Prostate gland (tissue), 2 donors: ENCODE results near the gene EPHA6. TPM values are rescaled to one million over a fixed set of nuclear protein-coding genes. Genes with fewer than 3 reads are reported as not detected.

Experiments used
- DNase-seq: peaks from one replicate; pipeline ENCODE4 v3.0.0-alpha.2; 2019; ENCODE audit warnings: low spot score
- H3K27ac ChIP-seq, 2 donors: fragments of 200-600 bp; sonication (generic); 2 replicates each; pipeline ENCODE4 v1.5.1; 2017 to 2019
- H3K27me3 ChIP-seq: fragments of 200-600 bp; sonication (generic); replicated peaks from 2 replicates; pipeline ENCODE4 v1.5.1; 2019; ENCODE audit not compliant: insufficient read depth
- H3K36me3 ChIP-seq, 2 donors: fragments of 200-600 bp; sonication (generic); 1 replicate in 1 of 2; 2 replicates in 1 of 2; pipeline versions ENCODE4 v1.5.1 to v1.8.1; 2017 to 2019
- H3K4me1 ChIP-seq: fragments of 200-600 bp; sonication (generic); replicated peaks from 2 replicates; pipeline ENCODE4 v1.5.1; 2019
- H3K4me3 ChIP-seq, 2 donors: fragments of 200-600 bp; sonication (generic); 2 replicates each; pipeline ENCODE4 v1.5.1; 2017 to 2019
- H3K9me3 ChIP-seq: fragments of 200-600 bp; sonication (generic); 2 replicates; pipeline ENCODE4 v1.5.1; 2017
- POLR2A ChIP-seq: fragments of 450-650 bp; IDR thresholded peaks from one replicate; pipeline ENCODE4 v1.6.1; 2016; ENCODE audit warnings: antibody characterized with exemption, mild to moderate bottlenecking
- POLR2AphosphoS5 ChIP-seq: sonication (generic); formaldehyde crosslinking; IDR thresholded peaks from one replicate; pipeline ENCODE4 v1.6.1; 2017; ENCODE audit warnings: antibody characterized with exemption
- WGBS: methylation state at CpG from one replicate; pipeline ENCODE4 v1.1.5; 2018; 5-methylcytosine and 5-hydroxymethylcytosine counted together
- intact Hi-C: fragments of 100-400 bp; cut with DNase I; formaldehyde crosslinking; loops from one replicate; pipeline ENCODE4 v1.14.2; 2022
- total RNA-seq, 2 donors: library from RNA; depleted of rRNA; stranded (reverse); fragments of >200 nt; gene quantifications; one replicate each; pipeline ENCODE4 v1.1.0, GENCODE V29; 2016
- TF ChIP-seq, protein P1 (sequence below), 4 experiments: fragments of 200-600 bp in 2 of 4; fragments of 450-650 bp in 2 of 4; sonication (generic) in 2 of 4; IDR thresholded peaks; 1 replicate in 3 of 4; 2 replicates in 1 of 4; pipeline ENCODE4 v1.5.1; 2016 to 2019; ENCODE audit warnings: antibody characterized with exemption in 4 of 4, mild to moderate bottlenecking in 2 of 4, moderate library complexity in 2 of 4

EPHA6 gene
- total RNA-seq, 2 donors from 2014 or later = 1.1 to 3.7 TPM

DNA sequence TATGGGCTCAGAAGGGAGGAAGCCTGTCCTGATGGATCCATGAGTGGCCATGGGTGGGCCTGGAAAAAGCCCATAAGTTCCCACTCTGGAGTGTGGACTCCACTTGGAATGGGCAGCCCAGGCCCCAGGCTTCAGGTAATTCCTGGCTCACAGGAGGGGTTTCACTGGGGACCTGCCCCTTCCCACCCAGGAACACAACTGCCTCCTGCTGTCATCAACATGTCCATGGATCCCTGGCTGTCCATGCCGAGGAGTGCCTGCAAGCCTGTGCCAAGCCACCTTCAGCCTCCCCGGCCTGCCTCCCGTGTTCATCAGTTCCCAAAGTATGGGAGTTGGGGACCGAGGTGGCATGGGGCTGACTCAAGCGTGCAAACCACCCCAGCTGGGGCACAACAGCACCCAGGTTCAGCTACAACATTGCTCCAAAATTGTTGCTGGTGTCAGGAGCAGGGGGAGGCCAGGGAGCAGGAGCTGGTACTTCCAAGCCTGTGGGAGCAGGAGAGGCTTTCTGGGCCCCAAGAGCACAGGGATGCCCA is 479.3 kb downstream of the EPHA6 start:
- Histone ChIP-seq H3K27ac (no peak overlapping the region), H3K4me1 (no peaks in the 10 kb centered on the region), H3K27me3 (no peaks in the 10 kb centered on the region), H3K9me3 (no peaks in the 10 kb centered on the region), H3K36me3 (no peaks in the 10 kb centered on the region), H3K4me3 (no peak overlapping the region)
- DNase-seq = no peak
- TF ChIP-seq, protein P1, sequence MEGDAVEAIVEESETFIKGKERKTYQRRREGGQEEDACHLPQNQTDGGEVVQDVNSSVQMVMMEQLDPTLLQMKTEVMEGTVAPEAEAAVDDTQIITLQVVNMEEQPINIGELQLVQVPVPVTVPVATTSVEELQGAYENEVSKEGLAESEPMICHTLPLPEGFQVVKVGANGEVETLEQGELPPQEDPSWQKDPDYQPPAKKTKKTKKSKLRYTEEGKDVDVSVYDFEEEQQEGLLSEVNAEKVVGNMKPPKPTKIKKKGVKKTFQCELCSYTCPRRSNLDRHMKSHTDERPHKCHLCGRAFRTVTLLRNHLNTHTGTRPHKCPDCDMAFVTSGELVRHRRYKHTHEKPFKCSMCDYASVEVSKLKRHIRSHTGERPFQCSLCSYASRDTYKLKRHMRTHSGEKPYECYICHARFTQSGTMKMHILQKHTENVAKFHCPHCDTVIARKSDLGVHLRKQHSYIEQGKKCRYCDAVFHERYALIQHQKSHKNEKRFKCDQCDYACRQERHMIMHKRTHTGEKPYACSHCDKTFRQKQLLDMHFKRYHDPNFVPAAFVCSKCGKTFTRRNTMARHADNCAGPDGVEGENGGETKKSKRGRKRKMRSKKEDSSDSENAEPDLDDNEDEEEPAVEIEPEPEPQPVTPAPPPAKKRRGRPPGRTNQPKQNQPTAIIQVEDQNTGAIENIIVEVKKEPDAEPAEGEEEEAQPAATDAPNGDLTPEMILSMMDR (IDR thresholded peaks at IDR 0.05) = no peak
- TF ChIP-seq POLR2A (no peak), POLR2AphosphoS5 (no peak)
- 95% methylated on average over 5 of the region's 5 CpGs for WGBS
- intact Hi-C loops = no loop called here

DNA sequence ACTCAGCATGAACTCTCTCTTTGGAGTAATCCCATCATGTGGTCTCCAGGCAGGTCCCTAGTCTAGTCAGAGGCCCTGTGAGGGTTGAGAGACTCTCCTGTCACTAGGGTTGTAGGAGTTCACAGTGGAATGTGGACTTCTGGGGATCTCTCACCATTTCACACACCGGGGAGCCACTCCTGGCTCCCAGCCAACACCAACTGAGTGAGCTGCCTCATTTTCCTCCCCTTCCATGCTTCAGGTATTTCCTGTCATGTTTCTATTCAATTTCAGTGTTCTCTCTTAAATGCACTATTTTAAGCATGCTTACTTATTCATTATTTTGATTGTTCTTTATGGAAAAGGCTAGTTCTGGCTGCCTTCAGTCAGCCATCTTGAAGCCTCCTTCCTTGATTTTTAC is 482.6 kb downstream of the EPHA6 start:
- intact Hi-C loops = no loop called here
- no peak for TF ChIP-seq POLR2AphosphoS5
- TF ChIP-seq, protein P1 (IDR thresholded peaks at IDR 0.05) = no peak
- no peak for TF ChIP-seq POLR2A
- 36% methylated on average over 1 of the region's 1 CpG for WGBS

DNA sequence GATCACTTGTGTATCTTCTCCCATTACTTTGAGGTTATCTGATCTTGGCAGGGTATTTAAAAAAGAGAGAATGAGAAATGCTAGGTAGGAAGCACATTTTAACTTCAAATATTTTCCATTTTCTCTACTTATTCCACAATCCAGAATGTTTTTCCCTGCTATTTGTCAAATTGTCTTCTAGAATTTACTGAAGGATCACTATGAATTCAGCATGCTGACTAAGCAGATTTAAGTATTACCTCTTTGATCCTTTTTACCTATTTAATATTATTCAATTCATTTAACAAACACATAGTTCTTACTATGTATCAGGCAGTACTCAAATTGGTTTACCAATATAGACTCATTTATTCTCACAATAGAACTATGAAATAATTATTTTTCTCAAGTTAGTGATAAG is 486.7 kb downstream of the EPHA6 start:
- DNase-seq = no peak
- Histone ChIP-seq H3K9me3 (no peaks in the 10 kb centered on the region), H3K4me3 (no peak overlapping the region), H3K27ac (no peak overlapping the region), H3K27me3 (no peaks in the 10 kb centered on the region), H3K4me1 (no peaks in the 10 kb centered on the region), H3K36me3 (no peaks in the 10 kb centered on the region)
- no peak for TF ChIP-seq POLR2A
- intact Hi-C loops = no loop called here

More for the DNA sequence above, 482.6 kb downstream of the EPHA6 start:
- Histone ChIP-seq H3K36me3 (no peaks in the 10 kb centered on the region), H3K4me3 (no peak overlapping the region), H3K9me3 (no peaks in the 10 kb centered on the region), H3K27me3 (no peaks in the 10 kb centered on the region), H3K27ac (no peak overlapping the region), H3K4me1 (no peaks in the 10 kb centered on the region)
- DNase-seq = no peak

DNA sequence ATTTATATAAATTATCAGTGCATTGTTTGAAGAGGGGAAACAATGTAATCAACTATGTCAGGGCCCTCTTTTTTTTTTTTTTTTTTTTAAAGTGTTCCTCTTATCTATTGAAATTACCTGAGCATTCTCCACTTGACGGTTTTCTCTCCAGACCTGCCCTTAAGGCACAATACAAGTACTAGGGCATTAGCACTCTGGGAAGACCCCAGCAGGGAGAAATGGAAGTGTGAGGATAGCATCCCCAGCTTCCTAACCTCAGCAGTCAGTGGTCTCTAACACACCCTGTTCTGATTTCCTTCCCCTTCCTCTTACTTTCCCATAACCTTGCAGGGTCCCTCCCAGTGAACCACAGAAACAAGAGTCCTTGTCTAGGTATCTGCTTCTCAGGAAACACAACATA is 491.8 kb downstream of the EPHA6 start:
- H3K9me3 ChIP-seq = no peaks in the 10 kb centered on the region
- DNase-seq = no peak
- TF ChIP-seq, protein P1 (IDR thresholded peaks at IDR 0.05) = no peak
- no peak for TF ChIP-seq POLR2AphosphoS5
- no peak for TF ChIP-seq POLR2A
- no peaks in the 10 kb centered on the region for H3K4me1 ChIP-seq
- no peaks in the 10 kb centered on the region for H3K27me3 ChIP-seq
- no peaks in the 10 kb centered on the region for H3K36me3 ChIP-seq
- 96% methylated on average over 1 of the region's 1 CpG for WGBS
- intact Hi-C loops = no loop called here
- no peak overlapping the region for H3K4me3 ChIP-seq
- no peak overlapping the region for H3K27ac ChIP-seq

DNA sequence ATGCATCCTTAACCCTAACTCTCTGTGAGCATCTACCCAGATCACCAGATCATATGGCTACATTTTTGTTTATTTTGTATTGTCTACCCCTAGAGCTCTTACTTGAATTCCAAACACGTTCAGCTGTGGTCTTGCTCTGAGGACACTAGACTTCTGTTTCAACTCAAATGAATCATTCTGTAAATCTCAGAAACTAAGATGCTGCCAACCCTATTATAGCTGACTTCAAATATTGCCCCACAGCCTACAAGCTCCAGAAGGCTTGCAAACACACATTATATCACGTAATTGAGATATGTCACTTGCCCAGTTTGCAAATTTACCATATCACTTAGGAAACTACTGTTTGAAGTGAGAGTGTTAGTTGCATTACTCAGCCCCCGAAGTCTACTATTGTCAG is 524.0 kb downstream of the EPHA6 start:
- TF ChIP-seq, protein P1 (IDR thresholded peaks at IDR 0.05) = no peak
- TF ChIP-seq POLR2AphosphoS5 (no peak), POLR2A (no peak)
- 82% methylated on average over 3 of the region's 3 CpGs for WGBS
- Histone ChIP-seq H3K4me1 (no peaks in the 10 kb centered on the region), H3K36me3 (no peaks in the 10 kb centered on the region), H3K4me3 (no peak overlapping the region), H3K9me3 (no peaks in the 10 kb centered on the region), H3K27ac (no peak overlapping the region), H3K27me3 (no peaks in the 10 kb centered on the region)
- intact Hi-C loops = no loop called here
- DNase-seq = no peak
